ENCODE results near the gene TOR1A. TPM values are rescaled to one million over a fixed set of nuclear protein-coding genes. Genes with fewer than 3 reads are reported as not detected.

TOR1A gene
- total RNA-seq, 2 donors from 2014 or later: 24.0 to 26.1 TPM

- intact Hi-C loops (cut with DNase I): no loop called here
- DNase-seq (ENCODE audit: low spot score): no peak
These were observed 30.7 kb upstream of the TOR1A start for GRCh38 chr9:129854588-129855110.

- intact Hi-C loops (cut with DNase I): no loop called here
- DNase-seq (ENCODE audit: low spot score): no peak
These were observed 29.7 kb upstream of the TOR1A start for GRCh38 chr9:129853614-129854013.

GRCh38 chr9:129852579-129852978, 28.6 kb upstream of the TOR1A start:
- no peak for DNase-seq (ENCODE audit: low spot score)
- intact Hi-C loops (cut with DNase I): no loop called here

GRCh38 chr9:129851821-129852220, 27.9 kb upstream of the TOR1A start:
- no peak for DNase-seq (ENCODE audit: low spot score)

GRCh38 chr9:129850821-129851550, 27.1 kb upstream of the TOR1A start:
- no peak for DNase-seq (ENCODE audit: low spot score)
- intact Hi-C loops (cut with DNase I): no loop called here

More at GRCh38 chr9:129851821-129852220, 27.9 kb upstream of the TOR1A start:
- intact Hi-C loops (cut with DNase I): no loop called here

GRCh38 chr9:129849901-129850300, 26.0 kb upstream of the TOR1A start:
- DNase-seq (ENCODE audit: low spot score): no peak
- intact Hi-C loops (cut with DNase I): no loop called here

- DNase-seq (ENCODE audit: low spot score): no peak
- intact Hi-C loops (cut with DNase I): no loop called here
These were observed 24.9 kb upstream of the TOR1A start for GRCh38 chr9:129848712-129849441.

- intact Hi-C loops (cut with DNase I): no loop called here
- no peak for DNase-seq (ENCODE audit: low spot score)
These were observed 21.4 kb upstream of the TOR1A start for GRCh38 chr9:129845373-129845772.

- intact Hi-C loops (cut with DNase I): no loop called here
- DNase-seq (ENCODE audit: low spot score): no peak
These were observed 17.1 kb upstream of the TOR1A start for GRCh38 chr9:129841071-129841470.

GRCh38 chr9:129840034-129840433, 16.1 kb upstream of the TOR1A start:
- DNase-seq (ENCODE audit: low spot score): no peak
- intact Hi-C loops (cut with DNase I): no loop called here

GRCh38 chr9:129839324-129840023, 15.5 kb upstream of the TOR1A start:
- DNase-seq (ENCODE audit: low spot score): no peak
- intact Hi-C loops (cut with DNase I): no loop called here

GRCh38 chr9:129838707-129839259, 14.8 kb upstream of the TOR1A start:
- DNase-seq (ENCODE audit: low spot score): no peak
- intact Hi-C loops (cut with DNase I): no loop called here

- no peak for DNase-seq (ENCODE audit: low spot score)
- intact Hi-C loops (cut with DNase I): no loop called here
These were observed 12.5 kb upstream of the TOR1A start for GRCh38 chr9:129836311-129837007.

- DNase-seq (ENCODE audit: low spot score): no peak
- intact Hi-C loops (cut with DNase I): no loop called here
These were observed 11.9 kb upstream of the TOR1A start for GRCh38 chr9:129835860-129836223.

GRCh38 chr9:129835128-129835859, 11.4 kb upstream of the TOR1A start, which contains the start of the genes C9orf78 and USP20:
TSS of gene C9orf78 (minus strand) at chr9:129835275. CDS start at chr9:129835221, 54 bp downstream.
TSS of gene USP20 (plus strand) at chr9:129835458. CDS start at chr9:129852556, 17,098 bp downstream.
- peak; percentile 99 for DNase-seq (ENCODE audit: low spot score)
- intact Hi-C loops (cut with DNase I): no loop called here

- no peak for DNase-seq (ENCODE audit: low spot score)
- intact Hi-C loops (cut with DNase I): no loop called here
These were observed 10.7 kb upstream of the TOR1A start for GRCh38 chr9:129834489-129835127.

- intact Hi-C loops (cut with DNase I): no loop called here
- no peak for DNase-seq (ENCODE audit: low spot score)
These were observed 9.0 kb upstream of the TOR1A start for GRCh38 chr9:129832982-129833381.

- no peak for DNase-seq (ENCODE audit: low spot score)
- intact Hi-C loops (cut with DNase I): no loop called here
These were observed 5.0 kb upstream of the TOR1A start for GRCh38 chr9:129828969-129829368.
